Epithelial cell of proximal tubule (primary cell): ENCODE measurements around the gene EIF2S3B. TPM values are rescaled to one million over a fixed set of nuclear protein-coding genes. Genes with fewer than 3 reads are reported as not detected.

Source experiments
- DNase-seq: peaks from one replicate; pipeline ENCODE4 v3.0.0-alpha.2; 2011; ENCODE audit warnings: low read depth
- H3K4me3 ChIP-seq: 2 replicates; pipeline ENCODE4 v1.5.1; 2011; ENCODE audit warnings: low read depth, mild to moderate bottlenecking, low read length
- CTCF ChIP-seq: conservative IDR thresholded peaks from 2 replicates; pipeline ENCODE4 v1.5.1; 2012; ENCODE audit warnings: low read depth, mild to moderate bottlenecking, low read length
- total RNA-seq: library from RNA; depleted of rRNA; stranded (reverse); fragments of >200 nt; gene quantifications from 2 replicates; pipeline ENCODE4 v1.2.3, GENCODE V29; 2015

EIF2S3B gene
- total RNA-seq, 1 donor from 2014 or later = 2.9 TPM

DNA sequence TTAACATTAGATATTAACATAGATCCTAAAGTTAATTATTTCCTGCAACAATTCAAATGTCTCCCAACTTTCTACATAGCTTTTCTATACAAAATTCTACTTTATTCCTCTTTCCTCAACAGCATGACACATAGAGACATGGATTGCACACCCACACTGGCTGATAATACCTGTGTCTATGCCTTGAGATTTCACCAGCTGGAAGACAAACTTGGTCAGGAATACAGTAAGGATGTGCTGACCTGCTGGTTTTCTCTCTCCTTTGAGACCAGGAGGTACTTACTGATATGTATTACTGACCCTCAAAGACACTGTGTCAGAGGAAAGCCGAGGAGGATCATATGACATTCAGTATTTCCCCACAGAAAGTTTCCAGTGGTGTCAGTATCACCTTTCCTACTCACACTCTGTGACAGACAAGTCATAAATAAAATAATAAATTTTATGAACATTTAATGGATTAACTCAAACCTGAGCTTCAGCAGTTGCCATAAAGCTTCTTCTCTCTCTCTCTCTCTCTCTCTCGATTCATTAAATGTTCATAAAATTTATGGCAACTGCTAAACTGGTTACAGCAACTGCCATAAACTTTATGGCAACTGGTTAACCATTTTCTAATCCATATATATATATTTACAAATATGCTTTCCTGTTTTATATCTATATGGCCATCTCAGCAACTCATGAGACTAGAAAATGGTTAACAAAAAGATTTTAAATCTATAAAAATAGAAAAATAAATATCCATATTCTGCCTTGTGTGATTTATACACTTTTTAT lies 22.7 kb downstream of the EIF2S3B start:
- no peak overlapping the region for H3K4me3 ChIP-seq
- DNase-seq = no peak
- no peak for TF ChIP-seq CTCF

GRCh38 chr12:10529603-10530002 lies 23.9 kb downstream of the EIF2S3B start:
- no peak overlapping the region for H3K4me3 ChIP-seq
- no peak for DNase-seq
- TF ChIP-seq CTCF = no peak

DNA sequence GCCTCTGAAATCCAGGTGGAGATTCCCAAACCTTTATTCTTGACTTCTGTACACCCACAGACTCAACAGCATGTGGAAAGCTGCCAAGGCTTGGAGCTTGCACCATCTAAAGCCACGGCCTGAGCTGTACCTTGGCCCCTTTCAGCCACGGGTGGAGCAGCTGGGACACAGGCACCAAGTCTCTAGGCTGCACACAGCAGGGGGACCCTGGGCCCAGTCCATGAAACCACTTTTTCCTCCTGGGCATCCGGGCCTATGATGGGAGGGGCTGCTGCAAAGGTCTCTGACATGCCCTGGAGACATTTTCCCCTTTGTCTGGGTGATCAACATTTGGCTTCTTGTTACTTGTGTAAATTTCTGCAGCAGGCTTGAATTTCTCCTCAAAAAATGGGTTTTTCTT lies 32.0 kb downstream of the EIF2S3B start:
- no peak for TF ChIP-seq CTCF
- H3K4me3 ChIP-seq = no peak overlapping the region
- no peak for DNase-seq

DNA sequence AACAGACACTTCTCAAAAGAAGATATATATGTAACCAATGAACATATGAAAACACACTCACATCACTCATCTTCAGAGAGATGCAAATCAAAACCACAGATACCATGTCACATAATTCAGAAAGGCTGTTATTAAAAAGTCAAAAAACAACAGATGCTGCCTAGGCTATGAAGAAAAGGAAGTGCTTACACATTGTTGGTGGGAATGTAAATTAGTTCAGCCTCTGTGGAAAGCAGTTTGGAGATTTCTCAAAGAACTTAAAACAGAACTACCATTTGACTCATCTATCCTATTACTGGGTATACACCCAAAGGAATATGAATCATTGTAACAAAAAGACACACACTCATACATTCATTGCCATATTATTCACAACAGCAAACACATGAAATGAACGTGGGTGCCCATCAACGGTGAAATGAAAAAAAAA lies 35.1 kb downstream of the EIF2S3B start:
- no peak for TF ChIP-seq CTCF
- H3K4me3 ChIP-seq = no peak overlapping the region
- no peak for DNase-seq

GRCh38 chr12:10543499-10543898 lies 37.8 kb downstream of the EIF2S3B start:
- DNase-seq = no peak
- no peak overlapping the region for H3K4me3 ChIP-seq
- TF ChIP-seq CTCF = no peak

DNA sequence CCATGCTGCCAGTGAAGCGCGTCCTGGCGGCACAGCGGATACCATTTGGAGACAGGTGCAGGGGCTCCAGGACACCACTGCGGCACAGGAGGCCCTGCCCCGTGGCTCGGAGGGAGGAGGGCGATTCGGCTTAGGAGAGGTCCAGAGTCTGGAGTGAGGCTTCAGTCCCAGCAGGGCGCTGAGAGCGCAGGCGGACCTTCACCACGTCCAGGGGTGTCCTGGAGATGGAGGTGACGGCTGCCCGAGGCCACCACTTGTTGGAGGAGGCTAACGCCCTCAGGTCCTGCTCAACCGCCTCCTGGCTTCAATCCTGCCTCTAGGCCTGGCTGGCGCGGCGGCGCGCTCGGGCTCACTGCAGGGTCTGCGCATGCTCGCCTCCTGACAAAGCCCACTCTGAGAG lies 45.7 kb downstream of the EIF2S3B start:
- H3K4me3 ChIP-seq = no peak overlapping the region
- DNase-seq = no peak
- TF ChIP-seq CTCF = no peak

DNA sequence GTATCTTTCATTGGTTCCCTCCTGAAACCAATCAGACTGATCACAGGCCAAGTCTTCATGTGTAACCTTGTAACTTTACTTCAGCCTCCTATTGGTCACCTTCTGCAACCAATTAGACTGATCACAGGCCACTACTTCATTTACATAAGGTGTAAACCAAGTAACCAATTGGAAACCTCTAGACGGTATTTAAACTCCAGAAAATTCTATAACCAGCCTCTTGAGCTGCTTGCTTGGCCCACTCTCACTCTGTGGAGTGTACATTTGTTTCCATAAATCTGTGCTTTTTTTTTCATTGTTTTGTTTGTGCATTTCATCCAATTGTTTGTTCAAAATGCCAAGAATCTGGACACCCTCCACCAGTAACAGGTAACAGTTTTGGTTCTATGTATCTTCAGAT lies 47.5 kb downstream of the EIF2S3B start:
- H3K4me3 ChIP-seq = no peak overlapping the region
- DNase-seq = no peak
- no peak for TF ChIP-seq CTCF
